Stimulated activated CD8-positive, alpha-beta memory T cell treated with anti-CD3 and anti-CD28 coated beads, Interleukin-12 subunit alpha, Interleukin-12 subunit beta, amount 100 ng/mL, for 1 hour (primary cell): ENCODE measurements around the gene LSS.
"Not testable (repeated sequence)": the region's sequence is repeated elsewhere in the genome, so short reads cannot be mapped to it uniquely, and the experiment has no call there.

Source experiments
- DNase-seq: peaks from one replicate; pipeline ENCODE4 v3.0.0-alpha.2; 2020; ENCODE audit warnings: low read depth

LSS gene

GRCh38 chr21:46185716-46186115 lies 42.9 kb downstream of the LSS start:
- DNase-seq = no peak

GRCh38 chr21:46184625-46185555 lies 43.7 kb downstream of the LSS start:
- DNase-seq = peak; percentile 51

GRCh38 chr21:46183910-46184624 lies 44.5 kb downstream of the LSS start, which contains the start of gene SPATC1L:
SPATC1L (minus strand) TSS chr21:46184459; CDS start chr21:46182816, 1,643 bp downstream.
- DNase-seq = peak; percentile 25

GRCh38 chr21:46183337-46183909 lies 45.2 kb downstream of the LSS start:
- DNase-seq = not testable (repeated sequence)

- no peak for DNase-seq
Measured at GRCh38 chr21:46182548-46183336, 45.8 kb downstream of the LSS start.

- no peak for DNase-seq
Measured at GRCh38 chr21:46181953-46182547, 46.5 kb downstream of the LSS start.

- DNase-seq = no peak
Measured at GRCh38 chr21:46181436-46181835, 47.1 kb downstream of the LSS start.

GRCh38 chr21:46180778-46181391 lies 47.7 kb downstream of the LSS start:
- no peak for DNase-seq

GRCh38 chr21:46180079-46180722 lies 48.4 kb downstream of the LSS start:
- no peak for DNase-seq

DNA sequence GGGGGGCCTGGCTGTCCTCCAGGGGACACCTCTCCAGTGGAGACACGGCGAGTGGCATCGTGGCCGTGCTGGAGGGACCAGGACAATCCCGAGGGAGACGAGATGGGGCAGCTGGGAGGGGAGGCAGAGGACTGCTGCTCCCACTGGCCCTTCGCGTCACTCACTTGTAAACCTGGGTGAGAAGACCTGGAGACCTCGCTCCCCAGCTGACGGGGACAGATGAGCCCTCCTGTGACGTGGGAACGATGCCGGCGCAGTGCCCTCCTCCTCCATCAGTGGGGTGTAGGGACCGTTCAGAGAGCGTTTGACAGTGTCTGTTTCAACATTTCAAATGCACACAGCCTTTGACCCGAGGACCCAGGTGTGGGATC lies 48.9 kb downstream of the LSS start:
- DNase-seq = no peak

DNA sequence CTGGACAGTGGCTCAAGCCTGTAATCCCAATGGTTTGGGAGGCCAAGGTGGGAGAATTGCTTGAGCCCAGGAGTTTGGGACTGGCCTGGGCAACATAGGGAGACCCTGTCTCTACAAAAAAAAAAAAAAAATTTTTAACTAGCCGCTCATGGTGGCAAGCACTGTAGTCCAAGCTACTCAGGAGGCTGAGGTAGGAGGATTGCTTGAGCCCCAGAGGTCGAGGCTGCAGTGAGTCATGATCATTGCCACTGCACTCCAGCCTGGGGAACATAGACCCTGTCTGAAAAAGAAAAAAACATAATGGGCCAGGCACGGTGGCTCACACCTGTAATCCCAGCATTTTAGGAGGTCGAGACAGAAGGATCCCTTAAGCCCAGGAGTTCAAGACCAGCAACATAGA lies 49.6 kb downstream of the LSS start:
- no peak for DNase-seq

DNA sequence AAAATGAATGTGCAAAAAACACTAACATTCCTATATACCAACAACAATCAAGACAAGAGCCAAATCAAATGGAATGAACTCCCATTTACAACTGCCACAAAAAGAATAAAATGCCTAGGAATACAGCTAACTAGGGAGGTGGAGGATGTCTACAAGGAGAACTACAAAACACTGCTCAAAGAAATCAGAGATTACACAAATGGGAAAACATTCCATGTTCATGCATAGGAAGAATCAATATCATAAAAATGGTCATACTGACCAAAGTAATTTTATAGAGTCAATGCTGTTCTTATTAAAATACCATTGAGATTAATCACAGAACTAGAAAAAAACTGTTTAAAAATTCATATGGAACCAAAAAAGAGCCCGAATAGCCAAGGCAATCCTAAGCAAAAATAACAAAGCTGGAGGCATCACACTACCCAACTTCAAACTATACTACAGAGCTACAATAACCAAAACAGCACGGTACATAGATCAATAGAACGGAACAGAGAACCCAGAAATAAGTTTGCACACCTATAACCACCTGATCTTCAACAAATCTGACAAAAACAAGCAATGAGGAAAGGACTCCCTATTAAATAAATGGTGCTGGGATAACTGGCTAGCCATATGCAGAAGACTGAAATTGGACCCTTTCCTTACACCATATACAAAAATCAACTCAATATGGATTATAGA lies 52.0 kb downstream of the LSS start:
- not testable (repeated sequence) for DNase-seq

GRCh38 chr21:46173573-46173972 lies 55.0 kb downstream of the LSS start:
- DNase-seq = no peak

DNA sequence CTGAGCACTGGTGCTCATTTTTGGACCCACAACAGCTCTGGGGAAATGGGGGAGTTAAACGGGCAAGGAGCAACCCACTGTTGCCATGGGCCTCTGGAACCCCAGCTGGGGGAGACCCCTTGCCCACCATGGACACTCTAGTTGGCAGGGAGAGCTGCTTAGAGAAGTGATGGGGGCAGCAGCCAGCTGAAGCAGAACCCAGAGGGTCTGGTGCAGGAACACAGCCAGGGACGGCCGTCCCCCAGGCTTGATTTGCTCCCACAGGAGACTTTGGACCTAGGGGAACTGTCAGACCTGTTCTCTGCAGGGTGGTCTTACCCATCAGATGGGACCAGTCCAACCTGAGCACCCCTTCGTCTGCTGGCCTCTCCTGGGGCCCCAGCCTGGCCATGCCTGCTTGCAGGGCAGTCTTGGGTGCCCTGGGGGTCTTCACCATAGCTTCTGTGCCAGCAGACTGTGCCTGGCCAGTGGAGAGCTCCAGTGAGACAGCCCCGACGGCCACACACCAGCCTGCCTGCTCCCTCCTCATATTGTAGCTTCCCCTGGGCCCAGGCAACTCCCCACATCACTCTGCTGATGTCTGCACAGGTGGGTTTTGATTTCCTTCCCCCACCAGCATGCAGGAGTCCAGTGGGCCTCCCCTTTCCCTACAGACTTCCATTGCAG lies 55.6 kb downstream of the LSS start:
- DNase-seq = no peak

DNA sequence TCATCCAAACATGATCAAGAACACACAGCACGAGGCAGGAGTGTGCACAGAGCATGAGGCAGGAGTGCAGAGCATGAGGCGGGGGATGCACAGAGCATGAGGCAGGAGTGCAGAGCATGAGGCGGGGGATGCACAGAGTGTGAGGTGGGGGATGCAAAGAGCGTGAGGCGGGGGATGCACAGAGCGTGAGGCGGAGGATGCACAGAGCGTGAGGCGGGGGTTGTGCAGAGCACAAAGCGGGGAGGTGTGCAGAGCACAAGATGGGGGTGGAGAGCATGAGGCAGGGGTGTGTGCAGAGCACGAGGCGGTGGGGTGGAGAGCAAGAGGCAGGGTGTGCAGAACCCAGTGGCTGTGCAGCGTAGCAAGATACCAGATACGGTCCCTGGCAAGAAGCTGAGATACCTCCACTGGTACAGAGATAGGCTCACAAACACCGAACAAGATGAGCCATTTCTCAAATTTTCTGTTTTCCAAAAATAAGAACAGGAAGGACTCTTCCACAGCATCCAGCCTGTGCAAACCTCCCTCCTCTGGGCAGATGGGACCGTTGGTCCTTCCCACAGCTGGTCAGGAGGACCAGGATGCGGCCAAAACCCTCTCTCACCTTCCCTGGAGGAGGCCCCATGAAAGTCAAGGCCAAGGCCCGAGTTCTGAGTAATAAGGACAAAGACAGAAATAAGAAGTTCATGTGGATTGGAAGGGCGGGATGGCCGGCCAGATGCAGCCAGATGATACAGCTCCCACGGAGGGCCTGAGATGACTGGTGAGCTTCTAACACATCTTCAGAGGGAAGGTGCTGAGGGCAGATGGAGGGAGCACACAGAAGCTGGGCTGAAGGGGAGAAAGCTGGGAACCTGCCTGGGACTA lies 56.3 kb downstream of the LSS start:
- DNase-seq = no peak

- no peak for DNase-seq
Measured at GRCh38 chr21:46171585-46171984, 57.0 kb downstream of the LSS start.

- not testable (repeated sequence) for DNase-seq
Measured at GRCh38 chr21:46170436-46171193, 58.0 kb downstream of the LSS start.
